GOT3 (cell line): ENCODE results near the gene PLCL1.

Source experiments
- DNase-seq: peaks from one replicate; lab custom pipeline; 2025; ENCODE audit warnings: mixed read lengths; lab: John Stamatoyannopoulos, UW

PLCL1 gene

DNA sequence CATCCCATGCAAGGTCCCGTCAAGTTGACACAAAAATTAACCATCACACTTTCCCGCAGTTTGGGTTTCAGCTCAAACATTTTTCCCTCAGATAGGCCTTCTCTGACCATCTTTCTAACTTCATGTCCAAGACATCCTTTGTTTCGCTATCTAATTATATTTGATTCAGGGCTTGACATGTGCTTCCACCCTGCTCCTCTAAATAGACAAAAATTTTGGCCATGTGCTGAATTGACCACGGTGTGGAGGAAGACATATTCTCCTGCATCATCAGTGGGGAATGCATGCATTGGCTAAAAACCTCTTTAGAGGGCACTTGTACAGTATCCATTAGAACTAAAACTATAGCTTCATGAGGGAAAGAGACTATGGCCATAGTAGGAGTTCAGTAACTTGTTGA, 81.2 kb downstream of the PLCL1 start:
- no peak for DNase-seq

DNA sequence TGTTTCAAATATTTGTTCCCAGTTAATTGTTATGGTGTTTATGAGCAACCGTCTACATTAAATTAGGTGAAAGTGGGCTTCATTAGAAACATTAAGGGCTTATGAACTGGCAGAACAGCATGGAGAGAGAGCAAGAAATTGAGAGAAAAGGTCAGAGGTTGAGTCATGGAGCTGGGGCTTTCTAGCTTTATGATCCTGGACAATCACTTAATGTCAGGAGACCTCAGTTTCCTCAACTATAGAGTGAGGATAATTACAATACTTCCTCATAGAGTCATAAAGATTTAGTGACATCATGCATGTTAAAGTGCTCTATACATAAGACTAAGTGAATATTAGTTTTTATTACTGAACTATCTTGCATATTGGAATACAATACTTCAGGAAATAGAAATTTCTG, 83.9 kb downstream of the PLCL1 start:
- DNase-seq: no peak

DNA sequence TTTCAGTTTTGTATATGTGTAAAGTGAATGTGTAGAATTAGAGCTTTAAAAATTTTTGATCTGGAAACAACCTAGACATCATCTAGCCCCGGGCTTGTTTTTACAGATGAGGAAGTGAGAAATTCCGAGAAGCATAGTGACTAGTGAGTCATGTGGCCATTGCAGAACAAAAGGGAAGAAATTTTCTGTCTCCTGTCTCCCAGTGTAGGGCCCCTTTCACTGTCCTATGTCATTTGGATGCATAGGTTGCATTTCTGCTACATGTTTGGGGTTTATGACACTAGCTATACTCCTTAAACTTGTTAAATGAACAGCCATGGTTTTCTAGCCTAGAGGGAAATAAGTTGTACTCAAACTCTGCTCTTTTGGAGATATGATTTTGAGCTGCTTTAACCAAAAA, 84.6 kb downstream of the PLCL1 start:
- no peak for DNase-seq

DNA sequence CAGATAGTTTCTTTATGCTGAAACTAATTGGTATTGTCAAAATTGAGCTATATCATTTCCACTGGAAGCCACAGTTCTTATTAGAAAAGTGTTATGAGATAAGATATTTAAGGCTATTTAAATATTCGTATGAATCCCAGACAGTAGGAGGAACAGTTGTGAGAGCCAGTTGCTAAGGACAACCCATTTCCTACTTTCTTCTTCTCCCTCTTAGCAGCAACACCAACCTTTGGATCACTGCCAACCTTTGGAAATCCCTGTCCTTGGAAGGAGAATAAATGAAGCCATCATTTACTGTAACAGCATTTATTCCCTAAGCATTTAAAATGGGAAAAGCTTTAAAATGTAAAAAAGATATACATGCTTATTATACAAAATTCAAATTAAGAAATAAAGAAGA, 85.8 kb downstream of the PLCL1 start:
- no peak for DNase-seq

DNA sequence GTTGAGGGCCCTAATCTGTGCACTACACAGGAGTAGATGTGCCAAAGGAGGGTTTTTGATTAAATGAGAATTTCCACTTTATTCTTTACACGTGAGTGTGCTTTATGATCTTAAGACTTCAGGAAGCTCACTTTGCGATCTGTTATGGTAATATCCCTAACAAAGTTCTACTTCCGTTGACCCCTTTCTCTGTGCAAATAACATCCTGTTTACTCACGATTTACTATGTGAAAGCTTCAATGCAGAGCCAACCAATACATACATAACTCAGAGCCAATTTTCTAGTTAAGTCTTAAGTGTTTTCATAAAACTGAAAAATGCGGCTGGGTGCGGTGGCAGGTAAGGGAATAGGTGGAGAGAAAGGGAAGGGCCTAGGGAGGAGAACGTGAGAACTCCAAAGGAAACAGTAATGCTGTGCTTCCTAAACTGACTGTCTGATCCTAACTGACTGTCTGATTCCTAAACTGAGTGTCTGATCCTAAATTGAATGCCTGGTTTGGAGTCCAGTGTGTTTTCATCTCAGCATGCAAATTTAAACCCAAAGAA, 87.6 kb downstream of the PLCL1 start:
- DNase-seq: no peak

DNA sequence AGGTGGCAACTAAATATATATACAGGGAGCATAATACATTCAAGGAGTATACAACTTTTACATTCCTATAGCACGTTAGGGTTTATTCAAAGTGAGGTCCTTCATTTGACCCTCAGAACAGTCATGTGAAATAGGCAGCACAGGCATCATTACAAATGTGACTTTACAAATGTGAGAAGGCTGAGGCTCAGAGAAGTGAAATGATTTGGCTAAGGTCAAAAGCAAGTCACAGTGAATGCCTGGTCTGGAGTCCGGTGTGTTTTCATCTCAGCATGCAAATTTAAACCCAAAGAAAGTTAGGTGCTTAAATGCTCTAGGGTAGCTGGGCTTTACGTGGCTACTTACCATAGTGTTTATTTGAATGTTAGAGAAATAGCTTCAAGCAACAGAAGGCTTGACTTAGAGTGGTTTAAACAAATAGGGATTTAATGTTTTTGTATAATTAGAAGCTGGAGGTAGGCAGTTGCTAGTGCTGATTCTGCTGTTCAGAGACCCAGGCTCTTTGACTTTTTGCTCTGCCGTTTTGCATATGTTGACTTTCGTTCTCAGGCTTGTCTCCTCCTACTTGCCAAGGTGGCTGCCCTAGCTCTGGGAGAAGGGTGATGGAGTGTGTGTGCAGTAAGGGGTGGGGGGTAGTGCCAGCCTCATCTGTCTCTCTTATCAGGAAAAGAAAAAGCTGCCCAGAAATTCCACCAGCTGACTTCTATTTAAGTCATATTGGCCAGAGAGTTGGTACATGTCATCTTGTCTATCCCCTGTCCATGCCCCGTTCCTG, 89.2 kb downstream of the PLCL1 start:
- DNase-seq: no peak

DNA sequence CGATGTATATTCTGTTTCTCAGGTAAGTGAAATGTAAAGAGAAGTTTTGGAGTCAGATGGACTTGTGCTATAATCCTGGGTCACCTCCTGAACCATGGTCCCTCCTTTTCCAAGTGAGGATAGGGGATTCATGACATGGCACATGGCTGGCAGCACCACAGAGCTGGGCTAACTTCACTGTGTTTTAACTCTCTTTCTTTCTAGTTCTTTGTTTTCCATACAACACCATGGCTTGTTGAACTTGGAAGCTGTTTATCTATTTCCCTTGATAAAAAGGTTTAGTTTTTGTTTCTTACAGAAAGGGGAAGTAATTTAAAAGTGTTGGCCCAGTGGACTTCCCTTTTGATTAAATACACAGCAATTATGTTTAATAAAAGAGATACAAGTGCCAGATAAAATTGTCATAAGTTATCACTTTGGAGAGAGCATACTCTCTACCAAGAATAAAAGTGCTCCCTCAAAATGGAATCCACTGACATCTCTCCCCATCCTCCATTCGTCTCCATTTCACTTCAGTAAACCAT, 90.4 kb downstream of the PLCL1 start:
- DNase-seq: no peak

DNA sequence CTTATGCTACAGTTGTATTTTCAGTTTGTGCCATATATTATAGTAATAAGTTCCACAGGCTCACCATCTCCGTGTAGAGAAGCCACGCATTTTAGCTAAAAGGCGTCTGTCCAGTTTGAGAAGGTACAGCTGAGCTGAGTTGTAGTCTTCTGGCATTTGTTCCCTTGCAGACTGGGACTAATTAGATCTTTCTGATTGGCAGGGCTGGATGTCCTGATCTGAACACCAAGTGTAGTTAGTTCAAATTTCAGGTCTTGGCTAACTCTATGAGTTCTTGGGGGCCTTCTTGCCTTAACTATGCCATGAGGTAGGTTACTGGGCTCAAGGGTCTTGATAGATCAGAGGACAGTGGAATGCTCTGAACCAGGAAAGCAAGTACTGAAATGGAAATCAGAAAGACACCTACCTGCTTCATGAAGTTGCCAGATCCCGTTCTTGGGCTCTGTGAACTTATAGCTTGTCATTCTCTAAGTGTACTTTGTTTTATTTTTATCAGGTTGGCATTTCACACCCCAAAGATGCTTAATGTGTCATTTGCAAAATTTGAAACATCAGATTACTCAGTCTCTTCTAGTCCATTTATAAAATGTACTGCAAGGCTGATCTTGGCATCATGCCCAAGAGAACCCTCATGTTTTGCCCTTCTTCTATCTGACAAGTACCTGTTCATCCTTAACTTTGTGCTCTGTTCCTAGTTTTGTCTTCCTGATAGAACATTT, 93.7 kb downstream of the PLCL1 start:
- no peak for DNase-seq

DNA sequence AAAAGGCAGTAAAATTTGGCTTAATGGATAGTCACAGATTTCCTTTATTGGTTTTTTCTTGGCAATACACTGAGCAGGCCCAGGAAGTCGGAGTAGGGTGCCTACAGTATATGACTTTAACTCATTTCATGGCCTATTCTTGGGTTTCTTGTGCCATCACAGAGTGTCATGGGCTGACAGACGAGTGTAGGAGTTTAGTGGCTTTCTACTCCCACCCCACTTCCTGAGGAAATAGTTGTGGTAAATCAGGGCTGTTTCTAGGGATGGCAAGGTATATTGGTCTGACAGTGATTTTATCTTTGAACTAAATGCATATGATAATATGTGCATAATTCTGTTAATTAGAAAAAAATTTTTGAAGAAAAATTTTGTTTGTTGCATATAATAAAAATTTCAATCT, 100.1 kb downstream of the PLCL1 start:
- DNase-seq: no peak

DNA sequence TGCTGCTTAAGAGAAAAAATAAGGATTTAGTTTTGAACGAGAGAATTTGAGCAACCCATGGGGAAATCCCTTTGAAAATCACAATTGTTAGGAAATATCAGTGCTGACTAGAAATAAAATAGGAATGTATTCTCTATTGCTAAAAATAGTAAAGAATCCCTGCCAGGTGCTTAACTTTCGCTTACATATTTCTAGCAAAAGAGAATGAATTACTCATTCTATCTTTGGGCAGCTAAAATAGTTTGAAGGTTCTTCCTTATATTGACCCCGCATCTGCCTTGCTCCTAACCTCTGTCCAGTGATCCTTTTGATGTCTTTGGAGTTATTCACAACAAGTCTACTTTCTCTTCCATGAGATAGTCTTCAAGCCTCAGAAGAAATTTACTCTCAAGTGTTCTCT, 103.8 kb downstream of the PLCL1 start:
- no peak for DNase-seq

DNA sequence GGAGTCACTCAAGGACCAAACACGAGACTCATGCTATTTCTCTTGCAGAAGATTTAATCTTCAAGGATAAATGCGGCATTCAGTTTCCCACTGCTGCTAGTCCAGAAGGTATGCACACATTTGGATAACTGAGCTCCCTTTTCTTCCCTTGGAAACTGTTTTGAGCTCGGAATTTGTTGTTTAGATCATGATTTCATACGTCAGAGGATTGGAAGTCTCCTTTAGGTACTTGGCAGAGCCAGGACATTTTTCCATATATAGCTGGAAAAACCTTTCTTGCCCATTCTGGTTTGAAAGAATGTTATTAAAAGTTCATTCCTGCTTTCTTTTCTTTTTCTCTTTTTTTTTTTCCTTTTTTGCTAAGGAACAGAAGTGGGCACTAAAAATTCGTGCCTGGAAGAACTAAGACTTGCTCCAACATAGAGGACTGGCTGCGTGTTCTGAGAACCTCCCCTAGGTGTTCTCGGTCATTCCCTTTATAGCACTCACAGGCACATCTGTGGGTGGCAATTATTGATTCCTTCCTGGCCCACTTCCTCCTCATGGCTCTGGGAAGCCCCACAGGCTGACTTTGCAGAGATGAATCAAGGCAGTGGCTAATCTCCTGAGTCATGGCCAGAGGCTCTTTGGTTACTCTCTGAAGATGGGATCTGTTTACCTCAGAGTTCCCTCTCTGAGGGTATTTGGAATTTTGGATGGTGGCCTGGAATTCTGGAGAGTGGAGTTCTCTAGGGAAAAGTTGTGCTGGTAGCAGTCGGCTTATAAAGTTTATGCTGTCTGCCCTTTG, 104.8 kb downstream of the PLCL1 start:
- DNase-seq: peak; percentile 4

DNA sequence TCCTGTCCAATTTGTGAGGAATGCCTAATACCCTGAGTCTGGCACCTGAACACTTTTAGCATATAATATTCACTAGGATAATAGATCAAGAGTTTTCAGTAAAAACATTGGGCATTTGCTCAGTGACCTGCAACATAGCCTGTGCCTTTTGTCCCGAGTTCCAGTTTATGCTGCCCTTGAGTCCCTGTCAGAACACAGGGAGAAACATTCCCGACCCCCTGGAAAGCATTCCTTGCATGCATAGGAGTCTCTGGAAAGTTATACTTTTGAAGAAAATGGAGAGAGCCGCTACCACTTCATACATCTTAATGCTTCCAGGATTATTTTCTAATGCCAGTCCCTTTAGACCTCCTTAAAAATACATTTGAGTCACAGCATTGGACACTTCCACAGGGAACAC, 107.3 kb downstream of the PLCL1 start:
- DNase-seq: no peak

DNA sequence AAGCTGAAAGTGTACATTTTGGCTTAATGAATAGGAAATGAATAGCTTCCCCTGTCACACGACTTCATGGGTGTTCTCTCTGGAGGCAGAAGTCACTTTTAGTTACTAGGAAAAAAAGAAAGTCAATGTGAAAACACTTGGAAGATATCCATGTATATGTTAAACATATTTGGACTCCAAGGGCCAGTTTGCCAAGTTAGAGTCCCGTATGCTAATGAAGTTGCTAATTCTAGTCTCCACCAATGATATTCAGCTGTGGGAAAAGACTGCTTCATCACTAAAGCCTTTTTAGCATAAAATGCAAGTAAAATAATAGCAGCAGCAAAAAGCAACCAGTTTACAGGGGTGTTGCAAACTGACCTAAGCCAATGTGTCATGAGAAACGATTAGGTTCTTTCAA, 108.7 kb downstream of the PLCL1 start:
- DNase-seq: no peak

DNA sequence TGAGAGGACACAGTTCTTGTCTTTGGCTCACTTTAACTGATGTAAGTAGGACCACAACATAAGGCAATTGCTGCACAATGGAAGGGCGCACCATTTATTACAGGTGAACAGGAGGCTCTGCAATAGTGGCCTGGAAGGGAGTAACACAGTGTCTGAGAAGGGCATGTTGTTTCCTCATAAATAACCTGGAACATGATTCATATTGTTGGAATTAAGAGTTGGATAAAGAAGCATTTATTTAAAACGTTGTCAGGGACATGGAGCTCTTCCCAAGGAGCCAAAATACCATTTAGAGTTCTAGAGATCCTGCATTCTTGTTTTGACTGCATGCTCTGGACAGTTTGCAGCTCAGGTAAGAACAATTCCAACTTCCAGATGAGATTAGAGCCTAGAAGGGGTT, 110.4 kb downstream of the PLCL1 start:
- DNase-seq: no peak

DNA sequence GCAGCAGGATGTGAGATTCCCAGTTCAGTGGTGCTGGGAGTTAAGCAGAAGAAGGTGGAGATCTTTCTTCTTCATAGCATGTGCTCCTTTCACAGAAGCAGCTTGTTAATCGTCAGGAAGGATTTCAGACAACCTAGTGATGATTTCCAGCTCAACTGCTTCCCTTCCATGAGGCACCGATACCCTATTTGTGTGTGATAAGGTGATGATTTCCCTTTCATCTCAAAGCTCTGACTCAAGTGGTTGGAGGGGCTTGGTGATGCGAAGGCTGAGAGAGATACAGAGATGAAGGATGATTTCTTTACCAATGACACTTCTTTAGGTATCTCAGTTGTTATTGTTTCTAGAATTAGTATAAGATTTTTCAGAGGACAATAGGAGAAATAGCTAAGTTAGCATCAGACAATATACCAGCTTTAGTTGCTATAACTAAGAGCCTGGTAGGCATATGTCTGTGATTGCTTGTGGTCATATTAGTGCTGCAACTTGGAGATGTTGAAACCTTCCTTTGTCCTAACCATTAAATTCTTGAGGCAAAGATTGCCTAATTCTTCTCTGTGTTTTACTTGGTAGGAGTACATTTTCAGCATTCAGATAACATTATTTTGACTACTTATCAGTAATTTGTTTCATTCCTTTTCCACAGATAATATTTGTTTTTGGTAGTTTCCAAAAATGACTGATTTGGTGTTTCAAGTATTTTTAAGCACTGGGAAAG, 111.3 kb downstream of the PLCL1 start:
- DNase-seq: no peak

DNA sequence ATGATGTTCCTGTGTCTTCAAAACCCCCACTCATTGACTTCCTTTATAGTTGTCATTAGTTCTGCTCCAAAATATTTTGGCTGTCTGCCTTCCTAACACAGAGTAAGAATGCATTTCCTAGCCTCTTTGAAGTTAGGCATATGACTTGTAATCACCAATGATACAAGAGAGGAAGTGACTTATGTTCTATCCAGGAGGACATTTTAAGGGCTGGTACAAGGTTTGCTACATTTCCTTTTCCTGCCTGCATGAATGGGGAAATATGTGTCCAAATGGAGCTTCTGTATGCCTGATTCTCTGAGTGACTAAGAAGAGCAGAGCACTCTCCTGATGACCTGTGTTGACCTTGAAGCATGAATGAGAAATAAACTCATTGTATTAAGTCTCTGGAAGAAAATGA, 115.1 kb downstream of the PLCL1 start:
- DNase-seq: no peak

DNA sequence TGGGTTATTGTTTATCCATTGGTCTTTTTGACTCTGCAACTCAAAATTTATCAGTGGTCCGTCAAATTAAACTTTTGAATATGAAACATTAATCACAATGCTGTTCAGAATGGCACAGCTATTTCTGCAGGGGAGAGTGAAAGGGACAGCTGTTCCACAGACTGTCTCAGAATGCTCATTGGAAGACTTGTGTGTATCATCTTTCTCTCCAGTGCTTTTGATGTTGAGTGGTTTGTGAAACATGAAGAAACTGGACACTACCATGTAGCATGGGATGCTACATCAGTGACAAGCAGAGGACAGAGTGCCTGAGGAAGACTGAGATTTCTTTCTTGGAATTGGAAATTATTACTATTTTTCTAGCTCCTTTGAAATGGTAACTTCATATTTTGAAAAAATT, 115.7 kb downstream of the PLCL1 start:
- DNase-seq: no peak

DNA sequence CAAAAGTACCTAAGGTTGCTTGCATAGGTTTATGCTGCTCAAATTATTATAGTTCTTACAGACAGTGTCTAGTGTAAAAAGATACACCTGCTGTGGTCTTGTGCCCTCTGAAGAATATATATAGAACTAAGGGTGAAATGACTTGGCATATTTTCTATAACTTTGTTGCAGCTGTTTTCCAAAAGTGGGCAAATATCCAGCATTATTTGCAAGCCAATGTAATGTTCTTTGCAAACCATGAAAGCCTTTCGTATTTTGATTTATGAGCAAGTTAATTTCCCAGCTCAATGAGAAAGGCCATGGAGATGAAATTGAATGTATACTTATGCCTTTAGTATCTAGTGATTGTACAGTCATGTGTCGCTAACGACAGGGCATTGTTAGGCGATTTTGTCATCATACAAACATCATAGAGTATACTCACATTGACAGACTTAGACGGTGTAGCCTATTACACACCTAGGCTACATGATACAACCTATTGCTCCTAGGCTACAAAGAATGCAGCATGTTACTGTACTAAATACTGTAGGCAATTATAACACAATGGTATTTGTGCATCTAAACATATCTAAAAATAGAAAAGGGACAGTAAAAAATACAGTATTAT, 116.3 kb downstream of the PLCL1 start:
- no peak for DNase-seq

DNA sequence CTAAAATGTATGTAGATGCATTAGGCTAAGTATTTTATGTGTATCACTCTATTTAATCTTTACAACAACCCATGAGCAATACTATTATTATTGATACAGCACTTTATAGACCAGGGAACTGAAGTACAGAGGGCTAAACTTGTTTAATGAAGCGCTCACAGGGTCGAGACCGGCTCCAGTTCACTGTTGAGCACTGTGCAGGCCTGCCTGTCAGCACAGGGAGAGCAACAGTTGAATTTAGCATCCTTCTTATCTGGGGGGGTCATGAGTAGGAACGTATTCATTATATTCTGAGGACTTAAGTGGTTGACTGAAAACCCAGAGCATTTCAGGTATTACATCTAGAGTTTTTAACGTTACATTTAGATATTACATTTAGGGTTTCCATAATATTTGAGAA, 120.1 kb downstream of the PLCL1 start:
- DNase-seq: no peak

DNA sequence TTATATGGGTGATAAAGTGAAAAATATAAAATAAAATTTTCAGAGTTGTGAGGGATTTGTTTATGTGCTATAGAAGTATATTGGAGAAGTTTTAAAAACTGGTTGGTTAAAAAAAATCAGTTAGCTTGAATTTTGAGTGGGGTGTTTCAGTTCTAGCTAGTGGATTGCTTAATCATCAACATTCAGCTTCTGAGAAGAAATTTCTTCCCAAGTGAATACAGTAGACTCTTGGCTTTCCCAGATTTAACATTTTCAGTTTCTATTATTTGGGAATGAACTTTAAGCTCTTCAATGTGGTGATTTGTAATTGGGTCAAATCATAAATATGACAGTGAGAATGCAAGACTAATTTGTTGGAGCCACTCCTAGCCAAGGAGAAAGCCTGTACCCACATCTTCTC, 120.8 kb downstream of the PLCL1 start:
- no peak for DNase-seq

DNA sequence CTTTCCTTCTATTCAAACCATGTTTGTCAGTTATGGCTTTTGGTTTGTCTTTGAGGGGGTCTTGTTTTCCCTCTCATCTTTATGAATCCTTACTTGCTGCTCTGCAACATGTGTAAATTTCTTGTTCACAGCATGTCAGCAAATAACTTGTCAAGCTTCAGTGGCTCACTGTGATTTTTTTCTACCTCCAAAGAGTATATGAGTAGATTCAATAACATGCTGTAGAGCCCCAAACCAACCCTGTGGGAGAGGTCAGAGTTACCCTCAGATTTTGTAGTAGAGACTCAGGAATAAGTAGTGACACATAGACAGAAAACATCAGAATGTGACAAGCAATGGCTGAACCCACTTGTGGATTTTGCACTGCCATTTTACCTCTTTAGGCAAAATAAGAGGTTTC, 121.6 kb downstream of the PLCL1 start:
- no peak for DNase-seq
